Stomach smooth muscle (tissue), 2 donors: ENCODE measurements around the gene JUND.

Experiments
- H3K27ac ChIP-seq: one replicate; pipeline ENCODE4 v1.7.0; 2013; ENCODE audit warnings: mild to moderate bottlenecking, low read length, inconsistent platforms
- H3K27me3 ChIP-seq, 2 donors: one replicate each; pipeline ENCODE4 v1.7.0; 2013; ENCODE audit warnings: low read length in 2 of 2; ENCODE audit not compliant: insufficient read depth in 2 of 2, control insufficient read depth in 1 of 2
- H3K36me3 ChIP-seq, 2 donors: one replicate each; pipeline ENCODE4 v1.7.0; 2013; ENCODE audit warnings: low read length in 2 of 2; ENCODE audit not compliant: control insufficient read depth in 2 of 2, insufficient read depth in 2 of 2
- H3K4me1 ChIP-seq: one replicate; pipeline ENCODE4 v1.7.0; 2013; ENCODE audit warnings: low read length; ENCODE audit not compliant: control insufficient read depth, insufficient read depth
- H3K4me3 ChIP-seq, 2 donors: one replicate each; pipeline ENCODE4 v1.7.0; 2013; ENCODE audit warnings: low read length in 2 of 2
- H3K9ac ChIP-seq, 2 donors: one replicate each; pipeline ENCODE4 v1.7.0; 2013; ENCODE audit warnings: low read length in 2 of 2, mild to moderate bottlenecking in 1 of 2
- H3K9me3 ChIP-seq, 2 donors: one replicate each; pipeline ENCODE4 v1.7.0; 2013; ENCODE audit warnings: low read length in 2 of 2; ENCODE audit not compliant: control insufficient read depth in 2 of 2
- donor health status: healthy.
- donor health status: Pancreatic carcinoma.

Gene JUND

DNA sequence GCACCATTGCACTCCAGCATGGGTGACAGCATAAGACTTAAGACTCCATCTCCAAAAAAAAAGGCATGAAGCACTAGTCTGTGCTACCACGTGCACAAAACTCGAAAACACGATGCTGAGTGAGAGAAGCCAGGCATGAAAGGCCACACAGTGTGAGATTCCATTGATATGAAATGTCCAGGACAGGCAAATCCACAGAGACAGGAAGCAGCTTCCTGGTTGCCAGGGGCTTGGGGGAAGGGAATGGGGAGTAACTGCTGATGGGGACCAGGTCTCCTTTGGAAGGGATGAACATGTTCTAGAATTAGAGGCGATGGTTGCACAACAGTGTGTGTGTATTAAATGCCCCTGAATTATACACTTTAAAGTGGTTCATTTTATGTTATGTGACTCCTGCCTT, 15.9 kb upstream of the JUND start:
- H3K4me1 ChIP-seq: peaks cover 20% of the 10 kb centered on the region
- peaks cover 0 to 3% of the 10 kb centered on the region in 2 donors for H3K9me3 ChIP-seq
- H3K9ac ChIP-seq: no peak overlapping the region
- H3K4me3 ChIP-seq: no peak overlapping the region
- no peak overlapping the region for H3K27ac ChIP-seq
- H3K36me3 ChIP-seq: no peaks in the 10 kb centered on the region
- no peaks in the 10 kb centered on the region for H3K27me3 ChIP-seq

DNA sequence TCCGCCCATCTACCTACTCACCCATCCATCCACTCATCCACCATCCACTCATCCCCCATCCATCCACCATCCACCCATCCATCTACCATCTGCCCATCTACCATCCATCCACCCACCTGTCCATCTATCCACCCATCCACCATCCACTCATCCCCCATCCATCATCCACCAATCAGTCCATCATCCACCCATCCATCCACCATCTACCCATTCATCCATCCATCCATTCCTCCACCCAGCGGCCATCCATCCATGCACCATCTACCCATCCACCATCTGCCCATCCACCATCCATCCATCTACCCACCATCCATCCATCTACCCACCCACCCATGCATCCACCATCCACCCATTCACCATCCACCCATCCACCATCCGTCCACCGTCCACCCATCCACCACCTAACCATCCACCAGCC, 13.6 kb upstream of the JUND start:
- Histone ChIP-seq H3K27me3 (no peaks in the 10 kb centered on the region), H3K4me1 (peaks cover 22% of the 10 kb centered on the region), H3K9ac (no peak overlapping the region), H3K9me3 (peaks cover 0 to 3% of the 10 kb centered on the region in 2 donors), H3K36me3 (no peaks in the 10 kb centered on the region), H3K4me3 (no peak overlapping the region), H3K27ac (no peak overlapping the region)

DNA sequence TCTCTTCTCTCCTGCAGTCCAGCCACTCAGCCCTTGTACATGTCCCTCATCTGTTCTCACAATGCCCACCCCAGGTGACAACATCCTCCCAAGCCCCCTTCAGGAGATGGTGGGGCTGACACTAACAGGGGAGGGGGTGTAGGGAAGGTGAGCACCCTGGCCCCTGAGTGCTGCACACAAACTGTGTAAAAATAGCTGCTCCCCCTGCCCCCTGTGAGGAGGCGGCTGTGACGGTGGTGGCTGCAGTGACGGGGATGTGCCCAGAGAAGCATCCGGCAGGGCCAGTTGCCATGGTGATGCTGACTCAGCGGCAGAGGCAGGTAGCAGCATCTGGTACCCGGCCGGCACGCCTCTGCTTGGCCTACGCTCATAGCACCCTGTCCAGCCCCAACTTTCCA, 13.0 kb upstream of the JUND start:
- H3K9me3 ChIP-seq: peaks cover 0 to 3% of the 10 kb centered on the region in 2 donors
- no peak overlapping the region for H3K9ac ChIP-seq
- H3K36me3 ChIP-seq: no peaks in the 10 kb centered on the region
- H3K27ac ChIP-seq: peak overlapping the region; percentile 99
- H3K4me3 ChIP-seq: no peak overlapping the region
- peaks cover 25% of the 10 kb centered on the region for H3K4me1 ChIP-seq
- no peaks in the 10 kb centered on the region for H3K27me3 ChIP-seq

DNA sequence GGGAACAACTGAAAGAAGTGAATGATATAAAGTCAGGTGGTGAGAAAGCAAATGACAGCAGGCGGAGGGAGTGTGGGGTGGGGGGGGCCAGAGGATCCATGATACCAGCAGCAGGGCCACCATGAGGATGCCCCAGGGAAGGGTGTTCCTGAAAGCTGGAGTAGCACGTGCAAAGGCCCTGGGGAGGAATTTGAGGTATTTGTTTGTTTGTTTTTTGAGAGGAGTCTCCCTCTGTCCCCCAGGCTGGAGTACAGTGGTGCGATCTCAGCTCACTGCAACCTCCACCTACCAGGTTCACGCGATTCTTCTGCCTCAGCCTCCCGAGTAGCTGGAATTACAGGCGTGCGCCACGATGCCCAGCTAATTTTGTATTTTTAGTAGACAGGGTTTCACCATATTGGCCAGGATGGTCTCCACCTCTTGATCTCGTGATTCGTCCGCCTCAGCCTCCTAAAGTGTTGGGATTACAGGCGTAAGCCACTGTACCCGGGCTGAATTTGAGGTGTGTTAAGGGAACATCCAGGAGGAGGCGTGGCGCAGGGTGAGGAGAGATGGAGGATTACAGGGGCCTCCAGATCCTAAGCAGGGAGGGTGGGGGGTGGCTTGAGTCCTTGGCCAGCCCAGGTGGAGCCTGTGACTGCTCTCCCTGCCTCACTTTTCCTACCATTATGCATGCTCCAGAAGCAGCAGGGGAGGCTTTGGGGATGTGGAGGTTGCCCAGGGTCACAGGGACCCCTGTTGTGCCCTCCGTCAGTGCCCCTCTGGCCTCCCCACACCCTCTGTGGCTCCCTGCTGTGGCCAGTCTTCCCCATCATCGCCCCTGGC, 12.4 kb upstream of the JUND start:
- H3K9ac ChIP-seq: peak overlapping the region; percentile 79 to 95
- H3K4me3 ChIP-seq: peak overlapping the region in 1 of 2 donors; percentile 88
- peaks cover 0 to 3% of the 10 kb centered on the region in 2 donors for H3K9me3 ChIP-seq
- peaks cover 25% of the 10 kb centered on the region for H3K4me1 ChIP-seq
- H3K27me3 ChIP-seq: no peaks in the 10 kb centered on the region
- H3K27ac ChIP-seq: peak overlapping the region; percentile 99
- H3K36me3 ChIP-seq: no peaks in the 10 kb centered on the region

DNA sequence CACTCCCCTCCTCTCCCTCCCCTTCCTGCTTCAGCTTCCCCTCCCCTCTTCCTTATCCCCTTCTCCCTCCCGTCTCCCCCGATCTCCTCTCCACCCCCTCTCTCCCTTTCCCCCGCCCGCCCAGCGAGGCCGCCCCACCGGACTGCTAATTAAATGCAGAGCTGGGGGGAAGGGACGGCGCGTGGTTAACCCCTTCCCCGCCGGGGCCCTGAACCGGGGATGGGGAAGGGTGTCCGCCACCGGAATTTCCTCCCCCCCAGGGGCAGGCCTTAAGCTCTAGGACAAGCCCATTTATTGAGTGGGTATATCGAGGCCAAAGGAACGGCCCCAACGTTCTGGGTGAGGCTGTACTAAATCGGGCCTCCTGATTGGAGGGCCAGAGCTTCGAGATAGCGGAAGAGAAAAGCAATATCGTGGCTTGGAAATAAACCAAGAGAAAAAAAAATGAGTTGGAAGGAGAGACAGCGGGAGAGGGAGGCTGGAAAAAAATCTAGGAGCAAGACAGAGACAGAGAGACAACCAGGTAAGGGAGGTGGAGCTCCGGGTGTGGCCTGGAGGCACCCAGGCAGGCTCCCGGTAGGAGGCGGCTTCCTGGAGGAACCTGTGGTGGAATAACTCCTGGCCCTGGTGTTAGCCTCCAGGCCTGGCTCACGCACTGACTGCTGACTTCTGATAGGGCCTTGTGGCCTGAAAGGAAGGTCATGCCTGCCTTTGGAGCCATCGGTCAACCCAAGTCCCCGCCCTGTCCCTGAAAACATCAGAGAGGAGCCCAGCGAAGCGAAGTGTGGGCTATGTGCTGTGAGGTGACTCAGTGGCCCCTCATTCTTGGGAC, 11.6 kb upstream of the JUND start:
- Histone ChIP-seq H3K27ac (peak overlapping the region; percentile 99), H3K27me3 (no peaks in the 10 kb centered on the region), H3K9ac (peak overlapping the region; percentile 95 to 99), H3K4me3 (peak overlapping the region; percentile 79 to 88), H3K9me3 (peaks cover 0 to 3% of the 10 kb centered on the region in 2 donors), H3K4me1 (peaks cover 25% of the 10 kb centered on the region), H3K36me3 (no peaks in the 10 kb centered on the region)

DNA sequence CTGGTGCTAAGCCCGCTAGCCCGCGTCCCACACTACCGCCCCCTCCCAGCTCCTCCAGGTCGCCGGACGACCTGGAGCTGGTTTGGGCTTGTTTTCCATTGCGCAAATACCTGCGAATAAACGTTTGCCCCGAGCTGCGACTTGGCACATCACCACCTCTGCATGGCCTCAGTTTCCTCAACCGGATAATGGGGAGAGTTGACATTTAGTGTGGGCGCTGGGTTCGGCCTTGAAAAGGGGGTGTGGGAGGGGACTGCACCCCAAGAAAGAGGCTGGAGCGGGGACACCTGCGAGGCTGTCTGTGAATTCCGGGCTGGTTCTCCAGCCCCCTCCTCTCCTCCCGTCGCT, 11.0 kb upstream of the JUND start:
- H3K4me3 ChIP-seq: peak overlapping the region; percentile 79 to 88
- peaks cover 0 to 3% of the 10 kb centered on the region in 2 donors for H3K9me3 ChIP-seq
- H3K9ac ChIP-seq: peak overlapping the region; percentile 95 to 99
- H3K27me3 ChIP-seq: no peaks in the 10 kb centered on the region
- no peaks in the 10 kb centered on the region for H3K36me3 ChIP-seq
- peak overlapping the region; percentile 99 for H3K27ac ChIP-seq
- H3K4me1 ChIP-seq: peaks cover 25% of the 10 kb centered on the region

DNA sequence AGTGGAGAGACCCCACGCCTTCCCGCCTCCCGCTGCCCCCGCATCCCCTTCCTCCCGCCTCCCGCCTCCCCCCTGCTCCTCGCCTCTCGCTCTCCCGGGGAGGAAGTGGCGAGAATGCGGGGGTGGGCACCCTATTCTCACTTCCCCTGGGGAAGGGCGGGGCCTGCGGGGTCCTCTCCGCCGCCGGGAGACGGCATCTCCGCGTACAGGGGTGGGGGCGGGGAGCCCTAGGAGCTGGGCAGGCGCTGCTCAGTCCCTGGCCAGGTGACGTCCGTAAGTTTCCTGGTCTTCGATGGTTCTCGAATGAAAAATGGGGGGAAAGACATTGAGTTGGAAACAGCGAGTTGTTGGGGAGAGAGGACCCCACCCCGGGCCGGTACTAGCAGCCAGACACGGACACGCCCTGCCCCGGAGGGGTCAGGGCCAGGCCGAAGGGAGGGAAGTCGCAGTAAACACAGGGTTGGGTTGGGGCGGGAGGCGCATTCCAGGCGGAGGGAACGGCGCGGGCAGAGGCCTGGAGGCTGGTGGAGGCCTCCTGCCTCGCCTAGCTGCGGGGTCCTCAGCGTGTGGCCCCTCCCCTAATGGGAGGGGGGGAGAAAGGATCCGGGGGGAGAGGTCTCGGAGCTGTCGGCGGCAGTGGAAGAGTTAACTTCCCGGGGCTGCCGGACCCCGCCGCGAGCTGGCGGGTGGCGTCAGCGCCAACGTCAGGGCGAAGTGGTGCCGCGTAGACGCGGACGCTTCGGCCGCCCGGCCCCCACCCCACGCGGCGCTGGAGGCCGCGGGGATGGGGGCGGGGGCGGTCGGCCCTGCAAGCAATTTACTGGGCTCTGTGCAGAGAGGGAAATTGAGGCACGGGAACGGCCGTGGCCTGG, 10.4 kb upstream of the JUND start:
- peak overlapping the region; percentile 95 to 99 for H3K9ac ChIP-seq
- peaks cover 26% of the 10 kb centered on the region for H3K4me1 ChIP-seq
- peak overlapping the region; percentile 79 to 88 for H3K4me3 ChIP-seq
- peak overlapping the region; percentile 99 for H3K27ac ChIP-seq
- peaks cover 0 to 3% of the 10 kb centered on the region in 2 donors for H3K9me3 ChIP-seq
- no peaks in the 10 kb centered on the region for H3K36me3 ChIP-seq
- H3K27me3 ChIP-seq: no peaks in the 10 kb centered on the region

DNA sequence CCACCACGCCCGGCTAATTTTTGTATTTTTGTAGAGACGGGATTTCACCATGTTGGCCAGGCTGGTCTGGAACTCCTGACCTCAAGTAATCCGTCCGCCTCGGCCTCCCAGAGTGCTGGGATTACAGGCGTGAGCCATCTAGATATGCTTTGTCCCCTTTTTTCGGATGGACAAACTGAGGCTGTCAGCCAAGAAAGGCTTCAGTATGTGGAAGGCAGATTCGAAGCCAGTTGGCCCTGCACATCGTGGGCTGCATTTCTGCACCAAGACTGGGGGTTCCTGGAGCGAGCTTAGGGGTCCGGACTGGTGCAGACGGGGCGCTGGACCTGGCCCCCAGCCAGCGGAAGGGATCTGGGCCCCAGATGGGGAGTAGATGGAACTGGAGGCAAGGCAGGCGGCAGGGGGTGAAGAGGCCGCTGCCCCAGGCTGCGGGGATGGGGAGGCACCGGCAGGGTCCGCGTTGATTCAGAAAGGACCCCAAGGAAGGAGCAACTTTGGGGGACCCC, 9.7 kb upstream of the JUND start:
- Histone ChIP-seq H3K9me3 (peaks cover 0 to 3% of the 10 kb centered on the region in 2 donors), H3K4me3 (peak overlapping the region; percentile 79 to 88), H3K4me1 (peaks cover 28% of the 10 kb centered on the region), H3K9ac (peak overlapping the region; percentile 69 to 95), H3K27ac (peak overlapping the region; percentile 99), H3K36me3 (no peaks in the 10 kb centered on the region), H3K27me3 (no peaks in the 10 kb centered on the region)

DNA sequence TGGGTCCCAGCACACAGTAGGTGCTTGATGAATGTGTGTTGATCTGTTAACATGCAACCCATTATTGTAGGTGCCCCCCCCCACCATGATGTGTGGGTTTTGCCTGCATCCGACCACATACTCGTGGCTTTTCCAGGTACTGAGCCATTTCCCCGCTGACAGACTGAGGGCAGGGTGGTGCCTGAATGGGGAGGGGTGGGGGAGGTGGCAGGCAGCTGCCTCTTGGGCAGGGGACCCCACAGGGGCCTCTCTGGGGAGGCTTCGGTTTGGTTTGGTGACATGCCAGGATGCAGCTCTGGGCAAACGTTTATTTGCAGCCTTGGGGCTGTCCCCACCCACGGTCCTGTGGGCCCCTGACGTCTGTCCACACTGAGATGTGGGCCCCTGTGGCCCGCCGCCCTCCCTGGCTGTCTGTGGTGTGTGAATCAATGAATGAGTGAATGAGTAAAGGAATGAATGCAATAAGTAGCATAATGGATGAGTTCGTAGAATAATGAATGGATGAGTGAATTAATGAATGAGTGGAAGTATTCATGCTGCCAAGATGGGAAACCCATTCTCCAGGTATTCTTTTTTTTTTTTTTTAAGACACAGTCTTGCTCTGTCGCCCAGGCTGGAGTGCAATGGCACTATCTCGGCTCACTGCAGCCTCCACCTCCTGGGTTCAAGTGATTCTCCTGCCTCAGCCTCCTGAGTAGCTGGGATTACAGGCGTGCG, 9.0 kb upstream of the JUND start:
- H3K9ac ChIP-seq: peak overlapping the region in 1 of 2 donors; percentile 5
- H3K27ac ChIP-seq: peak overlapping the region; percentile 99

More for the DNA sequence above, 9.0 kb upstream of the JUND start:
- Histone ChIP-seq H3K36me3 (no peaks in the 10 kb centered on the region), H3K9me3 (peaks cover 0 to 3% of the 10 kb centered on the region in 2 donors), H3K27me3 (no peaks in the 10 kb centered on the region), H3K4me3 (no peak overlapping the region), H3K4me1 (peaks cover 28% of the 10 kb centered on the region)
